DND-41 (cell line): ENCODE data around the gene PTBP3.

Source experiments
- EZH2 ChIP-seq: IDR thresholded peaks from 3 replicates; pipeline ENCODE4 v1.6.1; 2012; ENCODE audit warnings: borderline replicate concordance, low read depth, mild to moderate bottlenecking, moderate library complexity, low read length, inconsistent platforms; ENCODE audit not compliant: severe bottlenecking
- TF ChIP-seq, protein P1 (sequence below): IDR thresholded peaks from 2 replicates; pipeline ENCODE4 v1.5.1; 2012; ENCODE audit warnings: borderline replicate concordance, low read length, moderate library complexity, mild to moderate bottlenecking; ENCODE audit not compliant: poor library complexity, severe bottlenecking; ENCODE audit errors: extremely low read depth

- TF ChIP-seq, protein P1, sequence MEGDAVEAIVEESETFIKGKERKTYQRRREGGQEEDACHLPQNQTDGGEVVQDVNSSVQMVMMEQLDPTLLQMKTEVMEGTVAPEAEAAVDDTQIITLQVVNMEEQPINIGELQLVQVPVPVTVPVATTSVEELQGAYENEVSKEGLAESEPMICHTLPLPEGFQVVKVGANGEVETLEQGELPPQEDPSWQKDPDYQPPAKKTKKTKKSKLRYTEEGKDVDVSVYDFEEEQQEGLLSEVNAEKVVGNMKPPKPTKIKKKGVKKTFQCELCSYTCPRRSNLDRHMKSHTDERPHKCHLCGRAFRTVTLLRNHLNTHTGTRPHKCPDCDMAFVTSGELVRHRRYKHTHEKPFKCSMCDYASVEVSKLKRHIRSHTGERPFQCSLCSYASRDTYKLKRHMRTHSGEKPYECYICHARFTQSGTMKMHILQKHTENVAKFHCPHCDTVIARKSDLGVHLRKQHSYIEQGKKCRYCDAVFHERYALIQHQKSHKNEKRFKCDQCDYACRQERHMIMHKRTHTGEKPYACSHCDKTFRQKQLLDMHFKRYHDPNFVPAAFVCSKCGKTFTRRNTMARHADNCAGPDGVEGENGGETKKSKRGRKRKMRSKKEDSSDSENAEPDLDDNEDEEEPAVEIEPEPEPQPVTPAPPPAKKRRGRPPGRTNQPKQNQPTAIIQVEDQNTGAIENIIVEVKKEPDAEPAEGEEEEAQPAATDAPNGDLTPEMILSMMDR, result no peak
- no peak for TF ChIP-seq EZH2
Observed at GRCh38 chr9:112184221-112184620, 149.2 kb downstream of the PTBP3 start.
